ENCODE data around the gene MMP25. TPM values are rescaled to one million over a fixed set of nuclear protein-coding genes. Genes with fewer than 3 reads are reported as not detected.

The MMP25 gene
- total and polyA plus RNA-seq, 4 experiments from 2014 or later, result 0.52 to 3.0 (median 1.9) TPM

- Histone ChIP-seq H3K4me3 (ENCODE audit: low read length in 2 of 2) (no peak overlapping the region), H3K9me3 (ENCODE audit: control insufficient read depth in 1 of 2, low read length in 2 of 2) (no peaks in the 10 kb centered on the region), H3K27ac (ENCODE audit: low read depth, low read length) (no peak overlapping the region), H3K27me3 (ENCODE audit: insufficient read depth, low read length) (no peaks in the 10 kb centered on the region), H3K4me1 (ENCODE audit: insufficient read depth, low read length) (peaks cover 33% of the 10 kb centered on the region), H3K36me3 (ENCODE audit: insufficient read depth, low read length) (no peaks in the 10 kb centered on the region)
- H3K9me3 Mint-ChIP-seq, result no peaks in the 10 kb centered on the region
- no peak overlapping the region for H3K4me3 Mint-ChIP-seq
- peaks cover 0 to 7% of the 10 kb centered on the region in 2 donors for H3K36me3 Mint-ChIP-seq
- H3K4me1 Mint-ChIP-seq, result peaks cover 13 to 43% (median 21%) of the 10 kb centered on the region in 4 donors
- no peak overlapping the region for H3K27ac Mint-ChIP-seq
- DNase-seq, result no peak
- intact Hi-C loops (cut with micrococcal nuclease), result no loop called here
- ChIA-PET POLR2A (ENCODE audit: partially characterized antibody) (no interaction called here), CTCF (ENCODE audit: partially characterized antibody) (no interaction called here)
- H3K27me3 Mint-ChIP-seq, result peaks cover 0 to 2% of the 10 kb centered on the region in 2 donors
Observed at GRCh38 chr16:3017344-3017743, 29.0 kb upstream of the MMP25 start.

GRCh38 chr16:3017794-3018506 lies 28.4 kb upstream of the MMP25 start, which contains the start of gene CLDN6:
CLDN6 (minus strand) TSS chr16:3018183; CDS start chr16:3016021, 2,162 bp downstream.
- peaks cover 0 to 2% of the 10 kb centered on the region in 2 donors for H3K27me3 Mint-ChIP-seq
- H3K4me3 Mint-ChIP-seq, result peak within 1 kb of the TSS in 1 of 8 donors; percentile 39
- Histone ChIP-seq H3K4me3 (ENCODE audit: low read length in 2 of 2) (no peak within 1 kb of the TSS), H3K27ac (ENCODE audit: low read depth, low read length) (no peak within 1 kb of the TSS), H3K27me3 (ENCODE audit: insufficient read depth, low read length) (no peaks in the 10 kb centered on the region), H3K9me3 (ENCODE audit: control insufficient read depth in 1 of 2, low read length in 2 of 2) (no peaks in the 10 kb centered on the region), H3K4me1 (ENCODE audit: insufficient read depth, low read length) (peaks cover 39% of the 10 kb centered on the region), H3K36me3 (ENCODE audit: insufficient read depth, low read length) (no peaks in the 10 kb centered on the region)
- peak within 1 kb of the TSS in 2 of 7 donors; percentile 44 to 75 for H3K27ac Mint-ChIP-seq
- DNase-seq, result peak in 1 of 5 donors; percentile 30
- peaks cover 14 to 50% (median 27%) of the 10 kb centered on the region in 4 donors for H3K4me1 Mint-ChIP-seq
- no peaks in the 10 kb centered on the region for H3K9me3 Mint-ChIP-seq
- intact Hi-C loops (cut with micrococcal nuclease), result no loop called here
- peaks cover 0 to 7% of the 10 kb centered on the region in 2 donors for H3K36me3 Mint-ChIP-seq
- POLR2A ChIA-PET (ENCODE audit: partially characterized antibody), result no interaction called here
- CTCF ChIA-PET (ENCODE audit: partially characterized antibody), result interaction anchor here (2.3 to 18.6 kb wide), 2 partner anchors 10 to 12 kb away, joined by 17 to 444 read pairs; partner anchors contain the start of gene CLDN9

- POLR2A ChIA-PET (ENCODE audit: partially characterized antibody), result interaction anchor here (1.0 to 5.9 kb wide), 9 partner anchors 11 to 150 kb away, joined by 3 to 89 read pairs (median 4); partner anchors contain the start of gene ZNF213
- peak overlapping the region; percentile 80 to 99 (median 84) for H3K27ac Mint-ChIP-seq
- Histone ChIP-seq H3K4me1 (ENCODE audit: insufficient read depth, low read length) (peaks cover 51% of the 10 kb centered on the region), H3K4me3 (ENCODE audit: low read length in 2 of 2) (peak overlapping the region in 1 of 2 donors; percentile 59), H3K27ac (ENCODE audit: low read depth, low read length) (peak overlapping the region; percentile 90), H3K9me3 (ENCODE audit: control insufficient read depth in 1 of 2, low read length in 2 of 2) (no peaks in the 10 kb centered on the region), H3K36me3 (ENCODE audit: insufficient read depth, low read length) (no peaks in the 10 kb centered on the region), H3K27me3 (ENCODE audit: insufficient read depth, low read length) (no peaks in the 10 kb centered on the region)
- H3K36me3 Mint-ChIP-seq, result peaks cover 3 to 12% of the 10 kb centered on the region in 2 donors
- H3K4me3 Mint-ChIP-seq, result peak overlapping the region; percentile 79 to 93 (median 88)
- no peaks in the 10 kb centered on the region for H3K9me3 Mint-ChIP-seq
- H3K4me1 Mint-ChIP-seq, result peaks cover 19 to 60% (median 39%) of the 10 kb centered on the region in 4 donors
- peaks cover 0 to 2% of the 10 kb centered on the region in 2 donors for H3K27me3 Mint-ChIP-seq
- no peak for DNase-seq
- intact Hi-C loops (cut with micrococcal nuclease), result loop anchor here (1.0 to 10.0 kb wide), 3 partner anchors 9 to 115 kb away; no protein-coding TSS in a partner anchor
- CTCF ChIA-PET (ENCODE audit: partially characterized antibody), result interaction anchor here (1.8 to 18.6 kb wide), 4 partner anchors 8 to 55 kb away, joined by 4 to 444 read pairs (median 28); partner anchors contain the start of gene CLDN9
Observed at GRCh38 chr16:3019594-3020246, 26.6 kb upstream of the MMP25 start.

GRCh38 chr16:3020247-3020603 lies 26.1 kb upstream of the MMP25 start, which contains the start of gene TNFRSF12A:
TNFRSF12A (plus strand) TSS chr16:3020368; CDS start chr16:3020398, 30 bp downstream.
- peaks cover 3 to 12% of the 10 kb centered on the region in 2 donors for H3K36me3 Mint-ChIP-seq
- Histone ChIP-seq H3K4me3 (ENCODE audit: low read length in 2 of 2) (peak within 1 kb of the TSS; percentile 30 to 59), H3K4me1 (ENCODE audit: insufficient read depth, low read length) (peaks cover 51% of the 10 kb centered on the region), H3K9me3 (ENCODE audit: control insufficient read depth in 1 of 2, low read length in 2 of 2) (no peaks in the 10 kb centered on the region), H3K27ac (ENCODE audit: low read depth, low read length) (peak within 1 kb of the TSS; percentile 90), H3K27me3 (ENCODE audit: insufficient read depth, low read length) (no peaks in the 10 kb centered on the region), H3K36me3 (ENCODE audit: insufficient read depth, low read length) (no peaks in the 10 kb centered on the region)
- H3K4me1 Mint-ChIP-seq, result peaks cover 19 to 60% (median 39%) of the 10 kb centered on the region in 4 donors
- no peaks in the 10 kb centered on the region for H3K9me3 Mint-ChIP-seq
- ChIA-PET POLR2A (ENCODE audit: partially characterized antibody) (interaction anchor here (0.8 to 5.9 kb wide), 17 partner anchors 10 to 150 kb away, joined by 3 to 89 read pairs (median 4); partner anchors contain the start of gene ZNF213), CTCF (ENCODE audit: partially characterized antibody) (interaction anchor here (1.8 to 18.6 kb wide), 4 partner anchors 8 to 55 kb away, joined by 4 to 444 read pairs (median 28); partner anchors contain the start of gene CLDN9)
- H3K27ac Mint-ChIP-seq, result peak within 1 kb of the TSS; percentile 80 to 99 (median 89)
- H3K4me3 Mint-ChIP-seq, result peak within 1 kb of the TSS; percentile 84 to 97 (median 90)
- peak; percentile 51 to 65 (median 55) for DNase-seq
- intact Hi-C loops (cut with micrococcal nuclease), result loop anchor here (1.0 to 10.0 kb wide), 3 partner anchors 8 to 115 kb away; no protein-coding TSS in a partner anchor
- H3K27me3 Mint-ChIP-seq, result peaks cover 0 to 2% of the 10 kb centered on the region in 2 donors

GRCh38 chr16:3020604-3021448 lies 25.5 kb upstream of the MMP25 start:
- peaks cover 19 to 60% (median 39%) of the 10 kb centered on the region in 4 donors for H3K4me1 Mint-ChIP-seq
- peak overlapping the region; percentile 80 to 99 (median 89) for H3K27ac Mint-ChIP-seq
- H3K9me3 ChIP-seq (ENCODE audit: control insufficient read depth in 1 of 2, low read length in 2 of 2), result no peaks in the 10 kb centered on the region
- peak overlapping the region; percentile 30 to 59 for H3K4me3 ChIP-seq (ENCODE audit: low read length in 2 of 2)
- peak overlapping the region; percentile 90 for H3K27ac ChIP-seq (ENCODE audit: low read depth, low read length)
- intact Hi-C loops (cut with micrococcal nuclease), result loop anchor here (1.0 to 10.0 kb wide), 3 partner anchors 7 to 116 kb away; no protein-coding TSS in a partner anchor
- H3K27me3 Mint-ChIP-seq, result peaks cover 0 to 2% of the 10 kb centered on the region in 2 donors
- POLR2A ChIA-PET (ENCODE audit: partially characterized antibody), result interaction anchor here (0.8 to 5.9 kb wide), 19 partner anchors 10 to 149 kb away, joined by 3 to 89 read pairs (median 3); partner anchors contain the start of gene ZNF213
- peaks cover 4% of the 10 kb centered on the region for H3K36me3 ChIP-seq (ENCODE audit: insufficient read depth, low read length)
- no peaks in the 10 kb centered on the region for H3K27me3 ChIP-seq (ENCODE audit: insufficient read depth, low read length)
- peaks cover 3 to 12% of the 10 kb centered on the region in 2 donors for H3K36me3 Mint-ChIP-seq
- peaks cover 51% of the 10 kb centered on the region for H3K4me1 ChIP-seq (ENCODE audit: insufficient read depth, low read length)
- peak in 4 of 5 donors; percentile 31 to 90 (median 44) for DNase-seq
- no peaks in the 10 kb centered on the region for H3K9me3 Mint-ChIP-seq
- peak overlapping the region; percentile 84 to 97 (median 86) for H3K4me3 Mint-ChIP-seq
- CTCF ChIA-PET (ENCODE audit: partially characterized antibody), result interaction anchor here (1.8 to 18.6 kb wide), 5 partner anchors 7 to 109 kb away, joined by 4 to 444 read pairs (median 22); partner anchors contain the start of gene CLDN9

All from CD4-positive, alpha-beta memory T cell (primary cell).